ENCODE results near the gene PCED1A.
"Not testable (repeated sequence)": the region's sequence is repeated elsewhere in the genome, so short reads cannot be mapped to it uniquely, and the experiment has no call there.

The PCED1A gene

DNA sequence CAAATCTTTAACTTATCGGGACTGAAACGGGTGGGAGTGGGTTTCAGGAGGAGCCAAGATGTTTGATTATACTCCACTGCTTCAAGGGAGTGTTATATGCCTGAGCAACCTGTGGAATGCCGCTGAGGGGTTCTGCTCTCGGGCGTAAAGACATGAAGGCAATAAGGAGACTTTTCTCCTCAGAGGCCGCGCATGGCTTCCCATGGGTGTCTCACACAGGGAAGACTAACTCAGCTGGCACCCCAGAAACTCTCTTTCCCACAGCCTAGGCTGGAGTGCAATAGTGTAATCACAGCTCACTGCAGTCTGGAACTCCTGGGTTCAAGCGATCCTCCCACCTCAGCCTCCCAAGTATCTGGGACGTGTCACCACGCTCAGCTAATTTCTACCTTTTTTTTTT is 30.8 kb downstream of the PCED1A start:
- no peak overlapping the region for H3K27ac ChIP-seq
- TF ChIP-seq, protein P1, sequence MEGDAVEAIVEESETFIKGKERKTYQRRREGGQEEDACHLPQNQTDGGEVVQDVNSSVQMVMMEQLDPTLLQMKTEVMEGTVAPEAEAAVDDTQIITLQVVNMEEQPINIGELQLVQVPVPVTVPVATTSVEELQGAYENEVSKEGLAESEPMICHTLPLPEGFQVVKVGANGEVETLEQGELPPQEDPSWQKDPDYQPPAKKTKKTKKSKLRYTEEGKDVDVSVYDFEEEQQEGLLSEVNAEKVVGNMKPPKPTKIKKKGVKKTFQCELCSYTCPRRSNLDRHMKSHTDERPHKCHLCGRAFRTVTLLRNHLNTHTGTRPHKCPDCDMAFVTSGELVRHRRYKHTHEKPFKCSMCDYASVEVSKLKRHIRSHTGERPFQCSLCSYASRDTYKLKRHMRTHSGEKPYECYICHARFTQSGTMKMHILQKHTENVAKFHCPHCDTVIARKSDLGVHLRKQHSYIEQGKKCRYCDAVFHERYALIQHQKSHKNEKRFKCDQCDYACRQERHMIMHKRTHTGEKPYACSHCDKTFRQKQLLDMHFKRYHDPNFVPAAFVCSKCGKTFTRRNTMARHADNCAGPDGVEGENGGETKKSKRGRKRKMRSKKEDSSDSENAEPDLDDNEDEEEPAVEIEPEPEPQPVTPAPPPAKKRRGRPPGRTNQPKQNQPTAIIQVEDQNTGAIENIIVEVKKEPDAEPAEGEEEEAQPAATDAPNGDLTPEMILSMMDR (conservative IDR thresholded peaks at IDR 0.05): no peak
- TF ChIP-seq ZFX (IDR thresholded peaks at IDR 0.05): no peak

DNA sequence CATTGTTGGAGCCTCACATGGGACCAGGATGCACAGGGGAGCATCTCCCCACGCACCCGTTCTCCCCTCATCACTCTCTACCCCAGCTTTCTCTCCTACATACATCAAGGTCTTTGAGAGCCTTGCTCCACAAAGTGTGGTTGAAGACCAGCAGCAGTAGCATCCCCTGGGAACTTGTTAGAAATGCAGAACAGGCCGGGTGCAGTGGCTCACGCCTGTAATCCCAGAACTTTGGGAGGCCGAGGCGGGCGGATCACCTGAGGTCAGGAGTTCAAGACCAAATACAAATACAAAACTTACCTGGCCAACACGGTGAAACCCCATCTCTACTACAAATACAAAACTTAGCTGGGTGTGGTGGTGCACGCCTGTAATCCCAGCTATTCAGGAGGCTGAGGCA is 32.5 kb downstream of the PCED1A start:
- not testable (repeated sequence) for H3K27ac ChIP-seq

GRCh38 chr20:2807019-2807418 is 33.4 kb downstream of the PCED1A start:
- no peak overlapping the region for H3K27ac ChIP-seq
- TF ChIP-seq, protein P1 (conservative IDR thresholded peaks at IDR 0.05): no peak
- TF ChIP-seq ZFX (IDR thresholded peaks at IDR 0.05): no peak

GRCh38 chr20:2806351-2806701 is 34.1 kb downstream of the PCED1A start:
- TF ChIP-seq, protein P1 (conservative IDR thresholded peaks at IDR 0.05): no peak
- H3K27ac ChIP-seq: no peak overlapping the region

- H3K27ac ChIP-seq: no peak overlapping the region
- TF ChIP-seq, protein P1 (conservative IDR thresholded peaks at IDR 0.05): no peak
- no peak for TF ChIP-seq ZFX (IDR thresholded peaks at IDR 0.05)
These were observed 34.6 kb downstream of the PCED1A start for GRCh38 chr20:2805689-2806350.

DNA sequence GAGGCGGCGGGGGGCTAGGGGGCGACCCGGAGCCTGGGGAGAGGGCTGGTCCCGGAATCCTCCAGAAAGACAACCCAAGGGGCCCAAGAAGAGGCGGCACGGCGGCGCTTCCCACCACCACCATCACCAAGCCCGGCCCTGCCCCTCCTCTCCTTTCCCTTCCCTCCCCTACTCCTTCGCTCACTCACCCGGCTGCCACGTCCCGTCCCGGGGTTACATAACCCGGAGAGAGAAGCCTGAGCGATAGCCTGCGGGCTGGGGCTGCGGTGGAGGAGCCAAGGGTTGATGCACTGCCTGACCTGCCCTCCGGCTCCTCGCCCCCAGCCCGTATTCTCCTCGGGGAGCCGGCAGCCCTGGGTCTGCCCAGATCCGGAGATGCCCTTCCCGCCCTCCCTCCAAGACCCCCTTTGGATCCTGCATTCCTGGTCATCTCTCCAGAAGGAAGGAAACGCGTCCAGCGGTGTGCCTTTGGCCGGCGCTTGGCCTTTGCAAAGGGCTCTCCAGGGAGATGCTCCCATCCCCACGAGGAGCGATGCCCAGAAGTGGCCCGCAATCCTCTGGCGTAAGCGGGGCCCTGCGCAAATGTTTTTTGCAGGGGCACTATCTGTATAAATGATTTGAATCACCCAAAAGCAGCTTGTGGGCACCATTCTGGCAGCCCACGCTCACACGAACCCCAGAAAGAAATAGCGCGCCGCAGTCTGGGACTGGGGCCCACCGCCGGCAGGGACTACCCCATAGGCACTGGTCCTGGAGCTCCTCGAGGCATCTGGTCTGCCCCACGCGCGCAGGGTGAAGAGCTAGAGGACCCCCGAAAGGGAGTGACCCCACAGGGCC is 35.4 kb downstream of the PCED1A start:
- H3K27ac ChIP-seq: no peak overlapping the region
- TF ChIP-seq, protein P1 (conservative IDR thresholded peaks at IDR 0.05): no peak
- TF ChIP-seq ZFX (IDR thresholded peaks at IDR 0.05): no peak

DNA sequence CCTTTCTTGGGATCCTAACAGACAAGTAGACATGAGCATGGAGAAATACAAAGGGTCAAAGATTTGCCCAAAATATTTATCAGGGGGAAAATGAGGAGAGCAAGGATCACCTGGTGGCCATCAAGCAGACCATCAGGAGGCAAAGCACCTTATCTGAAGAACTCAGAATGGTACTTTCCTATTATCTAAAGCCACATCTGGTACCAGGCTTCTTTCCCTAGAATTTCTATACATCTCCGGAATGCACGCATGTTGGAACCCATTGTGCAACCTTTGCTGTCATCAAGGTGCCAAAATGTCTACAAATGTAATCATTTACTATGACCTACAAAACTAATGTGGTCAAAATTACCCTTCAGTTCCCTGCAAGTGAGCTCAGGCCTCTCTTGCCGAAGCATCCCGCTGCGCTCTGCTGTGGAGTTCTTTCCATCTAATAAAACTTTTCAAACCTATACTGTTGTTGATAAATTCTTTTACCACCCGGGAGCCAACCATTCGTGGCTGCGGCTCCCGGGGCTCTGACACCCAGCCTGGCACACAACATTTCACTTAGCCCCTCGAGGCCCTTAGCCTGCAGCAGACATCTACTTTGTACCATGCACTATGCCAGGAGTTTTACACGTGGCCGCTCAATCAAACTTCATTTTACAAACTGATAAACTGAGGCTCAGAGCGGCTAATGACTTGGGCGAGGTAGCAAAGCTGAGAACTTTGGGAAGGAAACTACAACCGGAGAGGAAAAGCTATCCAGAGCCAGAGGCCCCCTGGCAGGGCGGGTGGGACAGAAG is 36.2 kb downstream of the PCED1A start:
- no peak overlapping the region for H3K27ac ChIP-seq
- no peak for TF ChIP-seq ZFX (IDR thresholded peaks at IDR 0.05)
- TF ChIP-seq, protein P1 (conservative IDR thresholded peaks at IDR 0.05): no peak
